GM10847 (cell line): Measurements from ENCODE around the gene KRTAP3-3.

Source experiments
- POLR2A ChIP-seq: IDR thresholded peaks from 2 replicates; pipeline ENCODE4 v1.6.1; 2011; ENCODE audit not compliant: insufficient read length; ENCODE audit errors: extremely low read depth

Gene KRTAP3-3

DNA sequence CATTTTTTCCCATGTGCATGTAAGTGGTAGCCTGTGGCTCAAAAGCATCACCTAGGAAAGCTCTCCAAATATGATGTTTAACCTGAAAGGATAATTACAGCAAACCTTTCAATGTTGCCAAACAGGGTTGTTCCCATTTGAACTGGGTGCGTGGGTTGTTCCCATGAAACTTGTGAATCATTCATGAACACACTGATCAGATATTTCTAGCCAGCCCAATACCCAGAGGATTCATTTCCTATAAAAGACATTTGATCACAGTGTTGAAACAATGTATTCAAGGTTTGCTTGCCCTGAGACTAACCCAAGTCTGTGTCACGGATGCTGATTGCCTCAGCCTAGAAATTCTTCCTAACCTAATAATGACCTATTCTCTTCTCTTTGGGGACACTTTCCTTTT is 40.1 kb downstream of the KRTAP3-3 start:
- no peak for TF ChIP-seq POLR2A

DNA sequence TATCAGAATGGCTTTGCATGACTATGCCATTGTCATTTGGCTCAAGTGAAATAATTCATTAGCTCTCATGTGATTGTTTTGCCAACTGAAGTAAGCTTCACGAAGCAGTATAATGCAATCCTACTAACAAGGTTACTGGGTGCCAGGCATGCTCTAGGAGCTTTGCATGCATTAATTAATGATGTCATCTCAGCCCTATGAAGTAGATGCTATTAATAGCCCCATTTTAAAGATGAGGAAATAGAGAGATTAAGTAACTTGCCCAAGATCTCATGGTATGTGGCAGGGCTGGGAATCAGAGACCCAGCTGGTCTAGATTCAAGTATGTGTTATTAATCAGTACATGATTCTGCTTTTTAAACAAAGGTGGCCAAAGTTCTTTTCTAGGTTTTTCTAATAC is 41.3 kb downstream of the KRTAP3-3 start:
- TF ChIP-seq POLR2A, result no peak

GRCh38 chr17:40952154-40952553 is 41.8 kb downstream of the KRTAP3-3 start:
- no peak for TF ChIP-seq POLR2A

GRCh38 chr17:40951011-40951622 is 42.8 kb downstream of the KRTAP3-3 start:
- no peak for TF ChIP-seq POLR2A

GRCh38 chr17:40950176-40950575 is 43.8 kb downstream of the KRTAP3-3 start:
- no peak for TF ChIP-seq POLR2A

DNA sequence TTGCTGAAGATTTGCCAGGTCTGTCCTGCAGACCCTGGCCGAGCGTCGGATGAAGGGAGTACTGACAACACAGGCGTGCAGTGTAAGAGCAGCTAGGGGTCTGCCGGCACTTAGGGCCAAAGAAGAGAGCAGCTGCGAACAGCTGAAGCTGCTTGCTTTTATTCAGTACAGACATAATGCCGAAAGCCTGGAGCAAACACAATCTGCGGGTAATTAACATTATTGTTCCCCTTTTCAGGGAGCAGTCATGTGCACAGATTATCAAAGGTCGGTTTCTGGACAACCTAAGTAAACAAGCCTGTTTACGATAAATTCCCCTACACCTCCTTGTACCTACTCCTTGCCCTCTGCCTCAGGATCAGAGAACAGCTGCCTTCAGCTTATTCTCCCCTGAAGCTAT is 44.5 kb downstream of the KRTAP3-3 start:
- TF ChIP-seq POLR2A, result no peak

GRCh38 chr17:40947929-40948328 is 46.0 kb downstream of the KRTAP3-3 start:
- no peak for TF ChIP-seq POLR2A

- no peak for TF ChIP-seq POLR2A
These were observed 48.5 kb downstream of the KRTAP3-3 start for GRCh38 chr17:40945414-40945813.

GRCh38 chr17:40944531-40944930 is 49.4 kb downstream of the KRTAP3-3 start:
- no peak for TF ChIP-seq POLR2A
